GM15510 (cell line): ENCODE results near the gene MOSPD2.

Experiments used
- POLR2A ChIP-seq: IDR thresholded peaks from 3 replicates; pipeline ENCODE4 v1.6.1; 2011; ENCODE audit warnings: borderline replicate concordance; ENCODE audit not compliant: insufficient read length; ENCODE audit errors: extremely low read depth

Gene MOSPD2

GRCh38 chrX:14932136-14932535, 58.9 kb downstream of the MOSPD2 start:
- no peak for TF ChIP-seq POLR2A

GRCh38 chrX:14934423-14934822, 61.2 kb downstream of the MOSPD2 start:
- TF ChIP-seq POLR2A, result no peak

- no peak for TF ChIP-seq POLR2A
Measured at GRCh38 chrX:14936561-14936960, 63.3 kb downstream of the MOSPD2 start.

DNA sequence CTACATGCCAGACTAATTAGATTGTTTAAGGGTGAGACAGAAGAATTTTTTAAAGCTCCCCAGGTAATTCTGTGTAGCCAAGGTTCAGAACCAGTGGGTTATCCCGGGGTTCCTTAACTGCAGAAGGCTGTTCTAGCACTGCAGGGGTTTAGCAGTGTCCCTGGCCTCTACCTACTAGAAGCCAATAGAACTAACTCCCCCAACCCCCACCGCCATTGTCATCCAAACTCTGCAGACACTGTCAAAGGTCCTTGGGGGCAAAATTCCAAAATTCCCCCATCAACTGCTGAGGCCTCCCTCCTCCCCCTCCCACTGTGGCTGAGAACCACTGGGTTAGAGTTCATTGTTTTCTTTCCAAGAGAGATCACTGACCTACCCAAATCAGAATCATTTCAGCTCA, 66.4 kb downstream of the MOSPD2 start:
- no peak for TF ChIP-seq POLR2A

DNA sequence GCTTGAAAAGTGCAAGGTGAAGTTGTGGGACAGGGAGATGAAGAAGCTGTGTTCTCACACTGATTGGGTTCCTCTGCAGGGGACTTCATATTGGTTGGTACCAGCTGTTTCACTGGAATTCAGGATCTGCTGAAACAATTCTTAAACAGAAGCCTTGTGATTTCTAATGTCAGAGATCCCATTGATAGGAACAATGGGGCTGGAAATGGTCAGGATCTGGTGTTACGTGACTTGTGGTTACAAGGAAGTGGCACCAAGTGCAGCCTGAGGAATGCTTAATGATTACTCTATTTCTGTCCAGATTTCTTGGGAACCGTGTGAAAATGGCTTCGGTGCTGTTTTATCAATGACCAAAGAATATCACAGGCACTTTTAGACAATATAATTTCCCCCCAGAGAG, 68.1 kb downstream of the MOSPD2 start:
- TF ChIP-seq POLR2A, result no peak

- no peak for TF ChIP-seq POLR2A
Measured at GRCh38 chrX:14942341-14942740, 69.1 kb downstream of the MOSPD2 start.

DNA sequence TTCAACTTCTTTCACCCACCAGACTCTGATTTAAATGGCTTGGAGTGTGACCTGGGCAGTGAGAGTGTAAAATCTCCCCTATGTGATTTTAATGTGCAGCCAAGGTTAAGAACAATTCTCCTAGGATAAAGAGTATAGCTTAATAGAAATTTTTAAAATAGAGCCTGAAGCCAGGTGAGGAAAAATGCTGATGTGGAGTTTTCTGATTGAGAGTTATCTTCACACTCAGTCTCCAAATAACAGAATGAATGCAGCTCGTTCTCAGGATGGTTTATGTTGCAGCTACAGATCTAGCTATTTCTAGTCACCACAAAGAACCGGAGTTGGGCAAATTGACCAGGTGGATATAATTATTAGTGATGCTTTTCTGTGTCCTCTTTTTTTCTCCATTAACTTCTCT, 70.7 kb downstream of the MOSPD2 start:
- no peak for TF ChIP-seq POLR2A

DNA sequence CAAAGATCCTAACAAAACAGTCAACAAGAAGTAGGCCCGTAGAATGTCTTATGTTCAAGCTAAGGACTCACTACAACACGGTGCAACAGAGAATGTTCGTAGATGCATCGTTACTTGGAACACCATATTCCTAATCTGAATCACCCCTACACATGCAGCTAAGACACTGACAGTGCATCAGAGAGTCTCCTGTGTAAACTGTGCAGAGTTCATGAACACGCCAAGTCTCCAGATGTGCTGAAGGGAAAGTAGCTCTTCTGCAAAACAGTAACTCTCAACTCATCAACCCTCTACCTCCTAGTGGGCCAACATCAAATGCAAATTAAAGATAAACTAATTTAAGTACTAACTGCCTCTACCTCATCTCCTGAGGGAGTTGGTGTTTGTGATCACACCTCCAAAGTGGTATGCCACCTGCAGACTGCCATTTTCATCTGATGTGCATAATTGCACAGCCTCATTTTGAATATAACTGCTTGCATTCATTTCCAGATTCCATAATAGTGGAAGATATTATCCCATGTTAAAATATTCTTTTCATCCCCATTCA, 73.5 kb downstream of the MOSPD2 start:
- no peak for TF ChIP-seq POLR2A

GRCh38 chrX:14948691-14949090, 75.5 kb downstream of the MOSPD2 start:
- no peak for TF ChIP-seq POLR2A

GRCh38 chrX:14956813-14957582, 83.8 kb downstream of the MOSPD2 start:
- no peak for TF ChIP-seq POLR2A

DNA sequence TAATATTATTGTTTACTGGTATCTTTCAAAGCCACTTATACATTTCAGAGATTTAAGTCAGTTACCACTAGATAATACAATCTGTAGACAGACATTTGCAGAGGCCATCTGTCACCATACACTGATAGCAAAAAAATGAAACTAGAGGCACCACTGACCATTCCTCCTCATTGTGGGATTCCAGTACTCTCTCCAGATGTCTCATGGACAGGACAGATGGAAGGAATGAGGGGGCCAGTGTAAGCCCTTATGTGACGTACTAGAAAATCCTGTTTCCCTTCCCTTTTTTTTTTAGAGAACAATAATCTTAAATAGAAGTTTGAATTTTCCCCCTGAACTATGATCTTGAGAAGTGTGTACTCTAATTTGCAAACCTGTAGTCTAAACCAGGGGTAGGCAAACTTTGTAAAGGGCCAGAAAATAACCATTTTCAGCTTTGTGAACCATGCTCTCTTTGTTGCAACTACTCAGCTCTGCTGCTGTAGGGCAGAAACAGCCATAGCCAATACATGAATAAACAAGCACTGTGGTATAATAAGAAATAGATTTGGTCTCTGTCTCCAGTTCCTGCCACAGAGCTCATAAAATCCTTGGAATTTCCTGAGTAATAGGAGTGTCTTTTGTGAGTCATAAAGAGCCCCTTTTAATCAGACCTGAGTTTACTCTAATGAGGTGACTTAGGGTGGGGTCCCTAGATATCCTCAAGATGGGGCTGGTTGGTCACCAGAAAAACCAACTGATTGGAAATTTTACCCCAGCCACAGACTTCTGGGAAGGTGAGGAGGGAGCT, 90.4 kb downstream of the MOSPD2 start:
- TF ChIP-seq POLR2A, result no peak

DNA sequence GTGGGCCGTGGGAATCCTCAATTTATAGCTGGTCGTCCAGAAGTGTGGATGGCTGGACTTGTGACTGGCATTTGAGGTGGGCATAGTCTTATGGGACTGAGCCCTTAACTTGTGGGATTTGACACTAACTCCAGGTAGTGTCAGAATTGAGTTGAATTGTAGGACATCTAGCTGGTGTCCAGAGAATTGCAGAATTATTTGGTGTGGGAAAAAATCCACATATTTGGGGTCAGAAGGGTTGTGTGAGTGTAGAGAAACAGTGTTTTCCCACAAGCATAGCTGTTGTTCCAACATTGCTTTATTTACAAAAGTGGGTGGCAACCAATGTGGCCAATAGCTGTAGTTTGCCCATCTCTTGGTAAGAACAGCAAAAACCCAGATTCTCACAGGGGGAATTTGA, 91.3 kb downstream of the MOSPD2 start:
- TF ChIP-seq POLR2A, result no peak
